Measurements from ENCODE around the gene ZNF236. TPM values are rescaled to one million over a fixed set of nuclear protein-coding genes. Genes with fewer than 3 reads are reported as not detected.
"Not testable (repeated sequence)": the region's sequence is repeated elsewhere in the genome, so short reads cannot be mapped to it uniquely, and the experiment has no call there.

ZNF236 gene
- 4.7 and 9.9 TPM in 2 replicates for total RNA-seq

- DNase-seq (ENCODE audit: low read depth): no peak
- TF ChIP-seq CTCF (conservative IDR thresholded peaks at IDR 0.05; ENCODE audit: low read depth, low read length): no peak
- H3K4me3 ChIP-seq (ENCODE audit: low read depth, low read length): peak within 1 kb of the TSS; percentile 86
Measured at GRCh38 chr18:76822506-76823160, at the start of gene ZNF236. Gene ZNF236, plus strand, starts transcription at chr18:76822557. Its CDS starts 51 bp downstream, at chr18:76822608.

- DNase-seq (ENCODE audit: low read depth): no peak
- no peak overlapping the region for H3K4me3 ChIP-seq (ENCODE audit: low read depth, low read length)
- TF ChIP-seq CTCF (conservative IDR thresholded peaks at IDR 0.05; ENCODE audit: low read depth, low read length): no peak
Measured at GRCh38 chr18:76772665-76773064, 49.7 kb upstream of the ZNF236 start.

GRCh38 chr18:76777036-76777435 lies 45.3 kb upstream of the ZNF236 start:
- not testable (repeated sequence) for H3K4me3 ChIP-seq (ENCODE audit: low read depth, low read length)

GRCh38 chr18:76783786-76784484 lies 38.4 kb upstream of the ZNF236 start:
- DNase-seq (ENCODE audit: low read depth): no peak
- no peak overlapping the region for H3K4me3 ChIP-seq (ENCODE audit: low read depth, low read length)
- TF ChIP-seq CTCF (conservative IDR thresholded peaks at IDR 0.05; ENCODE audit: low read depth, low read length): no peak

More at GRCh38 chr18:76777036-76777435, 45.3 kb upstream of the ZNF236 start:
- DNase-seq (ENCODE audit: low read depth): not testable (repeated sequence)

GRCh38 chr18:76785872-76786271 lies 36.5 kb upstream of the ZNF236 start:
- no peak for TF ChIP-seq CTCF (conservative IDR thresholded peaks at IDR 0.05; ENCODE audit: low read depth, low read length)
- H3K4me3 ChIP-seq (ENCODE audit: low read depth, low read length): no peak overlapping the region
- no peak for DNase-seq (ENCODE audit: low read depth)

GRCh38 chr18:76788571-76789317 lies 33.6 kb upstream of the ZNF236 start:
- H3K4me3 ChIP-seq (ENCODE audit: low read depth, low read length): no peak overlapping the region
- no peak for TF ChIP-seq CTCF (conservative IDR thresholded peaks at IDR 0.05; ENCODE audit: low read depth, low read length)
- DNase-seq (ENCODE audit: low read depth): no peak

- TF ChIP-seq CTCF (conservative IDR thresholded peaks at IDR 0.05; ENCODE audit: low read depth, low read length): no peak
- DNase-seq (ENCODE audit: low read depth): no peak
Measured at GRCh38 chr18:76791106-76791505, 31.3 kb upstream of the ZNF236 start.

More at GRCh38 chr18:76791106-76791505, 31.3 kb upstream of the ZNF236 start:
- H3K4me3 ChIP-seq (ENCODE audit: low read depth, low read length): no peak overlapping the region

All from epithelial cell of proximal tubule (primary cell).